Measurements from ENCODE around the gene SMIM30.

DNA sequence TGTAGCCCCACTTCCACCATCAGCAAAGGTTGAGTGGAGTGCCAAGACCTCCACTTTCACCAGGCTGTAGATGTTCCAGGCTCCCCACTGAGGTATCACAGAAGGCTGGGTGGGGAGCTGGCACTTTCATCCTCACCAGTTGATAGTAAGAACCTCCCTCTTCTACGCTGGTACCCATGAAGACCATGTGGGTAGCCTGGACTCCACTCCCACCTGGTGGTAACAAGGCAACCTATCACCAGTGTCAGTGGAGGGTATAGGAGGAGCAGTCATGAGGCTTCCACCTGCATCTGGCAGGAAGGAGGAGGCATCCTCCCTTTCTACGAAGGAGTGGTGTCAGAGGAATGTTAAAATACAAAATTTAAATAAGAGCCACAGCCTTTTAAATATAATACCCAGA, 4.4 kb downstream of the SMIM30 start:
- TF ChIP-seq, protein P1, sequence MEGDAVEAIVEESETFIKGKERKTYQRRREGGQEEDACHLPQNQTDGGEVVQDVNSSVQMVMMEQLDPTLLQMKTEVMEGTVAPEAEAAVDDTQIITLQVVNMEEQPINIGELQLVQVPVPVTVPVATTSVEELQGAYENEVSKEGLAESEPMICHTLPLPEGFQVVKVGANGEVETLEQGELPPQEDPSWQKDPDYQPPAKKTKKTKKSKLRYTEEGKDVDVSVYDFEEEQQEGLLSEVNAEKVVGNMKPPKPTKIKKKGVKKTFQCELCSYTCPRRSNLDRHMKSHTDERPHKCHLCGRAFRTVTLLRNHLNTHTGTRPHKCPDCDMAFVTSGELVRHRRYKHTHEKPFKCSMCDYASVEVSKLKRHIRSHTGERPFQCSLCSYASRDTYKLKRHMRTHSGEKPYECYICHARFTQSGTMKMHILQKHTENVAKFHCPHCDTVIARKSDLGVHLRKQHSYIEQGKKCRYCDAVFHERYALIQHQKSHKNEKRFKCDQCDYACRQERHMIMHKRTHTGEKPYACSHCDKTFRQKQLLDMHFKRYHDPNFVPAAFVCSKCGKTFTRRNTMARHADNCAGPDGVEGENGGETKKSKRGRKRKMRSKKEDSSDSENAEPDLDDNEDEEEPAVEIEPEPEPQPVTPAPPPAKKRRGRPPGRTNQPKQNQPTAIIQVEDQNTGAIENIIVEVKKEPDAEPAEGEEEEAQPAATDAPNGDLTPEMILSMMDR (IDR thresholded peaks at IDR 0.05 in 8 of 11, conservative IDR thresholded peaks at IDR 0.05 in 3 of 11), result no peak
- TF ChIP-seq POLR2A (IDR thresholded peaks at IDR 0.05) (no peak), POLR2AphosphoS5 (IDR thresholded peaks at IDR 0.05) (no peak)

Data from spleen (tissue), 7 donors.